Stimulated activated CD4-positive, alpha-beta T cell treated with anti-CD3 and anti-CD28 coated beads, Interleukin-4, amount 100 ng/mL, for 1 hour (primary cell): ENCODE results near the gene BOK.
"Not testable (repeated sequence)": the region's sequence is repeated elsewhere in the genome, so short reads cannot be mapped to it uniquely, and the experiment has no call there.

Source experiments
- DNase-seq: peaks from one replicate; pipeline ENCODE4 v3.0.0-alpha.2; 2020

Gene BOK

GRCh38 chr2:241574911-241575623 is 16.5 kb downstream of the BOK start:
- no peak for DNase-seq

GRCh38 chr2:241575624-241576292 is 17.2 kb downstream of the BOK start:
- no peak for DNase-seq

GRCh38 chr2:241576293-241576654 is 17.7 kb downstream of the BOK start:
- no peak for DNase-seq

GRCh38 chr2:241577413-241578122 is 19.0 kb downstream of the BOK start:
- no peak for DNase-seq

- DNase-seq, result no peak
These were observed 20.7 kb downstream of the BOK start for GRCh38 chr2:241579281-241579680.

- no peak for DNase-seq
These were observed 23.8 kb downstream of the BOK start for GRCh38 chr2:241582328-241582727.

- DNase-seq, result no peak
These were observed 24.3 kb downstream of the BOK start for GRCh38 chr2:241582806-241583205.

- DNase-seq, result no peak
These were observed 25.9 kb downstream of the BOK start for GRCh38 chr2:241584436-241584835.

- no peak for DNase-seq
These were observed 28.2 kb downstream of the BOK start for GRCh38 chr2:241586564-241587264.

GRCh38 chr2:241589863-241590262 is 31.3 kb downstream of the BOK start:
- not testable (repeated sequence) for DNase-seq

GRCh38 chr2:241590496-241591455 is 32.2 kb downstream of the BOK start:
- DNase-seq, result not testable (repeated sequence)

GRCh38 chr2:241592126-241592845 is 33.7 kb downstream of the BOK start:
- DNase-seq, result no peak

- DNase-seq, result no peak
These were observed 34.7 kb downstream of the BOK start for GRCh38 chr2:241593271-241593670.

- no peak for DNase-seq
These were observed 37.1 kb downstream of the BOK start for GRCh38 chr2:241595600-241596140.

- no peak for DNase-seq
These were observed 39.0 kb downstream of the BOK start for GRCh38 chr2:241597561-241597960.

GRCh38 chr2:241598061-241598460 is 39.5 kb downstream of the BOK start:
- DNase-seq, result no peak

- DNase-seq, result no peak
These were observed 39.9 kb downstream of the BOK start for GRCh38 chr2:241598487-241598886.

GRCh38 chr2:241599615-241600014 is 41.1 kb downstream of the BOK start:
- no peak for DNase-seq

- DNase-seq, result no peak
These were observed 43.3 kb downstream of the BOK start for GRCh38 chr2:241601841-241602240.

- no peak for DNase-seq
These were observed 44.2 kb downstream of the BOK start for GRCh38 chr2:241602720-241603119.

- DNase-seq, result no peak
These were observed 45.1 kb downstream of the BOK start for GRCh38 chr2:241603686-241604085.
